ENCODE data around the gene SENP3.
A peak's percentile ranks its signal among the peaks of the same experiment; 100 is the strongest.

The SENP3 gene

DNA sequence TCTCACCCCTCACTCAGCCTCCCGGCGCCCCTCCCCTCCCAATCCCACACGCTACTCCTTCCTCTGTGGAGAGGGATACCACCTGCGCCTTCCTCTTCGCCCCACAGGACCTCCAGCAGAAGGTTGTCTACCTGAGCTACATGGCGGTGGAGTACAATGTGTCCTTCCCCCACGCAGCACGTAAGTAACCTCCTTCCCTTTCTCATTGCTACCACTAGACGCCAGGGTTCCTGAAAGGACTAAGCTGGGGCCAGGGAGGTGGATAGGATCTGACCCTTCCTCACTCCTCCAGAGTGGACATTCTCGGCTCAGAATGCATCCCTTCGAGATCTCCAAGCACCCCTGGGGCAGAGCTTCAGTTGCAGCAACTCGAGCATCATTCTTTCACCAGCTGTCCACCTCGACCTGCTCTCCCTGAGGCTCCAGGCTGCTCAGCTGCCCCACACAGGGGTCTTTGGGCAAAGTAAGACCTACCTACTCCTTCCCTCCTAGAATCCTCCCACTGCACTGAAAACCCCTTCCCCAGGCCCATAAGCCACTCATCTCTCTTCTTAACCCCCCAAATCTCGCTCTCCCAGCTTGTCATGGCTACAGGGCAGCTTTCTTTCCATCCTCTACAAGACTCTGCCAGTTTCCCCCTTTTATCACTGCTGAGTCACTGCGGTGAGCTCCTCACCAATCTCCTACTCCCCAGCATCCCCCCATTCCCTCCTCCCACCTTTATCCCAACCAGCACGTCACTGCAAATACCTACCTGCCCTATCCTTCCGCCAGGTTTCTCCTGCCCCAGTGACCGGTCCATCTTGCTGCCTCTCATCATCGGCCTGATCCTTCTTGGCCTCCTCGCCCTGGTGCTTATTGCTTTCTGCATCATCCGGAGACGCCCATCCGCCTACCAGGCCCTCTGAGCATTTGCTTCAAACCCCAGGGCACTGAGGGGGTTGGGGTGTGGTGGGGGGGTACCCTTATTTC, 19.2 kb downstream of the SENP3 start:
- no peak overlapping the region for H3K4me3 ChIP-seq (ENCODE audit: low read depth, low read length)
- TF ChIP-seq, protein P1, sequence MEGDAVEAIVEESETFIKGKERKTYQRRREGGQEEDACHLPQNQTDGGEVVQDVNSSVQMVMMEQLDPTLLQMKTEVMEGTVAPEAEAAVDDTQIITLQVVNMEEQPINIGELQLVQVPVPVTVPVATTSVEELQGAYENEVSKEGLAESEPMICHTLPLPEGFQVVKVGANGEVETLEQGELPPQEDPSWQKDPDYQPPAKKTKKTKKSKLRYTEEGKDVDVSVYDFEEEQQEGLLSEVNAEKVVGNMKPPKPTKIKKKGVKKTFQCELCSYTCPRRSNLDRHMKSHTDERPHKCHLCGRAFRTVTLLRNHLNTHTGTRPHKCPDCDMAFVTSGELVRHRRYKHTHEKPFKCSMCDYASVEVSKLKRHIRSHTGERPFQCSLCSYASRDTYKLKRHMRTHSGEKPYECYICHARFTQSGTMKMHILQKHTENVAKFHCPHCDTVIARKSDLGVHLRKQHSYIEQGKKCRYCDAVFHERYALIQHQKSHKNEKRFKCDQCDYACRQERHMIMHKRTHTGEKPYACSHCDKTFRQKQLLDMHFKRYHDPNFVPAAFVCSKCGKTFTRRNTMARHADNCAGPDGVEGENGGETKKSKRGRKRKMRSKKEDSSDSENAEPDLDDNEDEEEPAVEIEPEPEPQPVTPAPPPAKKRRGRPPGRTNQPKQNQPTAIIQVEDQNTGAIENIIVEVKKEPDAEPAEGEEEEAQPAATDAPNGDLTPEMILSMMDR (IDR thresholded peaks at IDR 0.05; ENCODE audit: low read depth, low read length), result no peak
- in situ Hi-C loops (cut with HindIII; ENCODE audit: low sequenced_read_pairs), result no loop called here
- DNase-seq (ENCODE audit: low read depth, low spot score), result no peak

DNA sequence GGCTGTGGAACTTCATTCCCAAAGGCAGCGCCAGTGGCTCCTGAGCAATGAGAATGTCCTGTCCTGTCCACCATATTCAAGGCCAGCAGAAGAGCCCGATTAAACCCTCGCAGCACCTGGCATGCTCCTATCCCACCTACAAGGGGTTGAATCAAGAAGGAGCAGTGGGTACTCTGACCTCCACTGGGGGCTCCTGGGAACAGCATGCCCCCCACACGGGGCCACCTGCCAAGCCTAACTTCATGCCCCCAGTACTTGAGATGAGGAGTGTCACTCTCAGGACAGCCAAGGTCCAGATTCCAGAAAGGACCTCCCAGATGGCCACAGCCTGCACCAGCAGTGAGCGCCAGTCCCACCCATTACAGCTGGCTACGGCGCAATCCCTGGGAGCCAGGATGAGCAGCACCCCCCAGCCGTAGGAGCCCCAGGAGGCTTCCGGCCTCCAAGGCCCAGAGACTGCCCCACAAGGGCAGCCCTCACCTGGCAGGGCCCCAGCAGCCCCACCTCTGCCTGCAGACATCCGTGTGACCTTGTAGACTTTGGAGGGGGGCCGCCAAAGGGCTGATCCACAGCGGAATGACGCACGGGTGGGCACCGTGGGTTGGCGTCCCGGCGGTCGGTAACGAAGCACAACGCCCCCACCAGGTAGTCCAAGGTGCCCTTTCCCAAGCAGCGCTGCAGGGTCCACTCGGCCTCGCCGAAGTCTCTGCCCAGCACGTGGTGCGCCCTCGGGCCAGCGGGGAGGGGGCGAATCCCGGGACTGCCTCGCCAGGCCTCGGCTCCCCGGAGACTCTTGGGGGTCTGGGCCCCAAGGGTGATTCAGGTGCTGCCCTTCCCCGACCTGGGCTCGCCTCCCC, 20.9 kb downstream of the SENP3 start:
- TF ChIP-seq, protein P1 (IDR thresholded peaks at IDR 0.05; ENCODE audit: low read depth, low read length), result no peak
- in situ Hi-C loops (cut with HindIII; ENCODE audit: low sequenced_read_pairs), result no loop called here
- no peak for DNase-seq (ENCODE audit: low read depth, low spot score)
- H3K4me3 ChIP-seq (ENCODE audit: low read depth, low read length), result peak overlapping the region; percentile 83

DNA sequence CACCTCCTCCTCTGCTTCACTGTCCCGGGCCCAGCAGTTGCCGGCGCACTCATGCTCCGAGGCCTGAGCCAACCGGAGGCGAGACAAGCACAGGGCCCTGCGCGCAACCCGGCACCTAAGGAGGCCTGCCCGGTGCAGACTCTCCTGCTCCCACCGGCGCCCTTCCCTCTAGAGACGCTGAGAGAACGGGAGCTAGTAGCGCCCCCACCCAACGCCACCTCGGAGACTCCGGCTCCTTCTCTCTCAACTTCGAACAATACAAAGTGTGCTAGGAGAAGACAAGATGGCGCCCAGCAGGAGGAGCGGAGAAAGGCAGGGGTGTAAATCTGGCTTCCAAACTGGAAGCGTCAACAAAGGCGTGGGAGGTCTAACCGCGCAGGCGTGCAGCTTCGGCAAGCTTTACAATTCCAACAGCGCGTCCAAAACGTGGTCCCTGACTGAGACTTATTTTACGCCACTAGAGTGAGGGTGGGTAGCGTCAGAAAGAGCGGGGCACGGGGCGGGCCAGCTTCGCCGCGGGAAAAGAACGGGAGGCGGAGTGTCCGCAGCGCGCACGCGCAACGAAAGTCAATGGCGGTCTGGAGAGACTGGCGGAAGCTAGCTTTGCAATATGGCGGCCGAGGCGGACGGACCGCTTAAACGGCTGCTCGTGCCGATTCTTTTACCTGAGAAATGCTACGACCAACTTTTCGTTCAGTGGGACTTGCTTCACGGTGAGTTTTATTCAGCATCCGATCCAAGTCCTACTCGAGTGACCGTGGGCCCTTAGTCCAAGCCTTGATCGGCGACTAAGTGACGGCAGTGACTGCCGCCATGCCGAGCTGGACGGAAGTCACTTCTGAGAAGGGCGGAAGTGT, 21.8 kb downstream of the SENP3 start, which contains the start of gene MPDU1:
Gene MPDU1 (plus strand): TSS at position 600 of the 857 bp plus-strand sequence. CDS start 11 bp downstream, at position 611.
- H3K4me3 ChIP-seq (ENCODE audit: low read depth, low read length), result peak within 1 kb of the TSS; percentile 83
- DNase-seq (ENCODE audit: low read depth, low spot score), result peak; percentile 98
- in situ Hi-C loops (cut with HindIII; ENCODE audit: low sequenced_read_pairs), result no loop called here
- TF ChIP-seq, protein P1 (IDR thresholded peaks at IDR 0.05; ENCODE audit: low read depth, low read length), result no peak

DNA sequence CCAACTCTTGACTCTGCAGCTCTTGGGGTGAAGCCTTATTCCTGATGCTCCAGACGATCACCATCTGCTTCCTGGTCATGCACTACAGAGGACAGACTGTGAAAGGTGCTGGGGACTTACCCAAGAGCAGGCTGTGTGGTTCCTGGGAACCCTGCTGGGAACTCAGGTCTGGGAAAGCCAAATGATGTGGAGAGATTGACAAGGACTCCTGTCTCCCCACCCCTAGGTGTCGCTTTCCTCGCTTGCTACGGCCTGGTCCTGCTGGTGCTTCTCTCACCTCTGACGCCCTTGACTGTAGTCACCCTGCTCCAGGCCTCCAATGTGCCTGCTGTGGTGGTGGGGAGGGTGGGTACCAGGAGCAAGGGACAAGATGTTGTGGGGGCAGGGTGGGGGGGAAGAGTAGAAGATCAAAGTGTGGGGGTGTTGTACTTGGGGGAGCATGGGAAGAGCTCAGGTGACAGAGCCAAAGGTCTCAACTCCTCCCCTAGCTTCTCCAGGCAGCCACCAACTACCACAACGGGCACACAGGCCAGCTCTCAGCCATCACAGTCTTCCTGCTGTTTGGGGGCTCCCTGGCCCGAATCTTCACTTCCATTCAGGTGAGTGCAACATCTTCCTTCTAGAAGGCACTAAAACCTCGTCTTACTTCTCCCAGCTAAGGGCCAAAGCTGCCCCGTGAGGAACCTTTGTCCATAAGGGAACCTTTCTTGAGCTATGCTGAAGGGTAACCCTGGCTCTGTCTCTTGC, 25.1 kb downstream of the SENP3 start:
- in situ Hi-C loops (cut with HindIII; ENCODE audit: low sequenced_read_pairs), result no loop called here
- no peak overlapping the region for H3K4me3 ChIP-seq (ENCODE audit: low read depth, low read length)
- DNase-seq (ENCODE audit: low read depth, low spot score), result no peak
- TF ChIP-seq, protein P1 (IDR thresholded peaks at IDR 0.05; ENCODE audit: low read depth, low read length), result peak; percentile 24

DNA sequence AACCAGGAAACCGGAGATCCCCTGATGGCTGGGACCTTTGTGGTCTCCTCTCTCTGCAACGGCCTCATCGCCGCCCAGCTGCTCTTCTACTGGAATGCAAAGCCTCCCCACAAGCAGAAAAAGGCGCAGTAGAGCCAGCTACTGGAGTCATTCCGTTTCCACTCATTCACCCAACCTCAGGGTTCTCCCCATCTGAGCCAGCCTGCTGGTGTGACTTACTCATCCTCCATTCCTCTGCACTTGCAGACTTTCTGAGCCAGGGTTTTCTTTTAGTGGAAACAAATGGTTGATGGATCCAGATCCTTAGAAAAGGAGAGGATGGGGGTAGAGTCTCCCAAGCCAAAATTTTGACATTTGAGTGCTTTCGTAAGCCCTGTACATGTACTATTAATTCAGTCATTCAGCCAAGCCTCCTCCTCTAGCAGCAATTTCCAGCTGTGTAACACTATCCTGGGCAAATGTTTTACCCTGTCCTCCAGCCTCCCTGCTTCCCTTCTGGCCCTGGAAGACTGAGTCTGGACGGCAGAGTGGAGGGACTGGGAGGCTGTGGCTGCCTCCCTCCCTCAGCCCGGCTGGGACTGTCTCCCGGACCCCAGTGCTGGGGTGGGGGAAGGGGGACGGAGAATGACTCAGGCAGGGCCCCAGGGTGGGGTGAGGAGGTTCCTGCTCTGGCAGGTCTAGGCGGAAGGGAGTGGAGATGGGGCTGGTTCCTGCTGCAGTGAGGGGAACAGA, 25.9 kb downstream of the SENP3 start:
- in situ Hi-C loops (cut with HindIII; ENCODE audit: low sequenced_read_pairs), result no loop called here
- no peak overlapping the region for H3K4me3 ChIP-seq (ENCODE audit: low read depth, low read length)
- TF ChIP-seq, protein P1 (IDR thresholded peaks at IDR 0.05; ENCODE audit: low read depth, low read length), result peak; percentile 20
- DNase-seq (ENCODE audit: low read depth, low spot score), result peak; percentile 95

All from astrocyte of the spinal cord (primary cell).